GM19324 (cell line): ENCODE results near the gene RAB4A.

Experiments
- ATAC-seq: cut with Tn5 transposase; IDR thresholded peaks from one replicate; pipeline ENCODE4 v1.9.1; 2021; ENCODE audit warnings: mild to moderate bottlenecking, moderate library complexity; ENCODE audit not compliant: unreplicated experiment, low FRiP score

The RAB4A gene

DNA sequence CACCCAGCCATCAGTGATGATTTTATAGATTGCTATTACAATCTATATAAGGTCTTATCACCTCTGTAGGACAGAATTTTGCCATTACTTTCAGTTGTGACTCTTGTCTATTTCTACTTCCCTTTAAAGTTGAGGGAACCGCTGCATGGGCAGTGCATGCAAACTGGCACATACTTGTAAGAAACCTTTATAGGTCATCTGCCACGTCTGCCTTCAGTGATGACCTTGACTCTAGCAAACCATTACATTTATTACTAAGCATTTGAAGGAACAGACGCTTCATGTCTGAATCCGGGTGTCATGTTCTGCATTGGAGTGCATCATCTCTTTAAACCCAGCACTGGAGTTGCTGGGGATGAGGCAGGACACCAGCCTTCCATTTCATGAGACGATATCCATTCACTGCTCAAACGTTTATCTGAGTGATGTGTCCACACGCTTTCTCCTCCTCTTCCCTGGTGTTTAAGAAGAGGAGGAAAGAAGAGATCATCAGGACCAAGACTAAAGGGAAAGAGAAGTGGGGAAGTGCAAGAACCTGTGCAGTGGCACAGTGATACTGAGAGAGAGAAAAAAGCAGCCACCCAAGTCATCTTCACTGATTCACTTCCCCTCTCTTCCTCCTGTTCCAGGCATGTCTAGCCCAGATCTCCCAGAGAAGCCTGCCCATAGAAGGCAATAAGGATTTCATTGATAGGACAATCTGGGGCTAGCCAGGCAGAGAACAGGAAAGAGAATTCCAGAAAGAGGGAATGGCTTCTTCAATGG, 57.9 kb downstream of the RAB4A start:
- ATAC-seq, result no peak

DNA sequence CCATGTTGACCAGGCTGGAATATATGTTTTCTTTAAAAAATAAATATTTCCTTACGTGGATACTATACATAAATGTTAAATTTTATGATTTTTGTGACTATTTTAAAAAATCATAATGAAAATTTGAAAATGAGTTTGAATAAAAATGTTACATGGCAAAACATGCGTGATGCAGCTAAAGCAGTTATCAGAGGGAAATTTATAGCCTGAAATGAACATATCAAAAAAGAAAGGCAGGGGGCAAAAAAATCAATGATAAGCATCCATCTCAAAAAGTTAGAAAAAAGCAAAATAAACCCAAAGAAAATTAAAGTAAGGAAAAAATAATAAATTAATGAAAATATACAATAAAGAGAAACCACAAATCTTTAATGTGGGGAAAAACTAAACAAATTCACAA, 63.4 kb downstream of the RAB4A start:
- no peak for ATAC-seq

DNA sequence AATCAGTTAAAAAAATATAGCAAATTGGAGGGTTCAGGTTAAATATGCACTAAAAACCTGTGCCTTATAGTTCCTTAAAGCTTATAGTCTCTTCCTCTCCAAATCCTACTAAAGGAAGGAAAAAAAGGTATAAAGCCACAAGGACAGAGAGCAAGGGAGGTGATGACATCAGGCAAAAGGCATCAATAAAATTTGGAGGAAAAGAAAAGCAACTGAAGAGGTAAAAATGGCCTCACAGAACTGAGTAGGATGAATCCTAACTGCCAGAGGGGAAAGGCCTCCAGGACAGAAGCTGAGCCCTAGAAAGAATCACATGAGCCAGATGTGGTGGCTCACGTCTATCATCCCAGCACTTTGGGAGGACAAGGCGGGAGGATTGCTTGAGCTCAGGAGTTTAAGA, 63.8 kb downstream of the RAB4A start:
- no peak for ATAC-seq

DNA sequence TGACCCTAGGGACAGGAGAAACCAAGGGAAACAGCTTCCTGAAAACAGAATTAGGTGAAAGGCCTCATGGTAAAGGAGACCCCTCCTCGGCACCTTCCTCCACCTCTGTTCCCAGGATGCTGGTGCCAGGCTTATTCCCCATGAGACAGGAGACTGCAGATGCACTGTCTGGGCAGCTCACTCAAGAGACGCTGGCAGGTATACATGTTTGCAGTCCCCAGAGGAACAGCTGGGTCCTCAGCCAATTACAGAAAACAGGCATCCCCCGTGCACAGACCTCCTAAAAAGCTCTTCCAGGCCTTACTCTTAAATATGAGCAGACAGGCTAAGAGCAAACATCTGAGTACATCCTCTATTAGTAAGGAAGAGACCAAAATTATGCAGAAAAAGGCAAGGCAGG, 65.4 kb downstream of the RAB4A start:
- ATAC-seq, result no peak

DNA sequence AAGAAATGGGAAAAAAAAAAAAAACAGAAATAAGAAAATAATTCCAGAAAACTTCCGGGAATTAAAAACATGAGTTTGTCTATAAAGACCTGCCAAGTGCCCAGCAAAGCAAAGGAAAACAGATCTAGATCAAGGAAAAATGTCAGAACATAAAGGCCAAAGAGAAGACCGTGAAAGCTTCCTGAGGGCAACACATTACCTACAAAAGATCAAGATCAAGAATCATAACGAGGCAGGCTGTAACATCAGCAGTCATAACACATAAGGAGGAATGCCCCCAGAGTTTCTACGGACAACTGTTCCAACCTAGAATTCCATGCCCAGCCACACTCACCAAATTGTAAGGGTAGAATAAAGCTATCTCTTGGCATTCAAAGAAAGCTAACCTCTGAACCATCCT, 68.2 kb downstream of the RAB4A start:
- ATAC-seq, result no peak

DNA sequence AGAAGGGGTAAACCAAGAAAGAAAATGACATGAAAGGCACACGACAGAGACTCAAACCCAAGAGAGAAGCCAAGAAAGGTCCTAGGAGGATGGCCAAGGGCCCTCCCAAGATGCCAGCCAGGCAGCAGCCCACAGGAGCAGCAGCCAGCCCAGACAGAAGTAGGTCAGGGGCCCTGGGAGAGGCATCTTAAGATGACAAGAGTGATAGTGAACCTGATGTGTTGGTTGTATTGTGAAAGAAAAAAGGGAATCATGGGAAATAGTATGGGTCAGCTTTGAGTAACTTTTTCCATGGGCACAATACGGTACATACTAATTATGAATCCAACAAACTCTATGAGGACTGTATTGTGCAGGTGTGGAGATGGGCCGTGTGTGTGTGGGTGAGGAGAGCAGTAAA, 68.6 kb downstream of the RAB4A start:
- no peak for ATAC-seq

DNA sequence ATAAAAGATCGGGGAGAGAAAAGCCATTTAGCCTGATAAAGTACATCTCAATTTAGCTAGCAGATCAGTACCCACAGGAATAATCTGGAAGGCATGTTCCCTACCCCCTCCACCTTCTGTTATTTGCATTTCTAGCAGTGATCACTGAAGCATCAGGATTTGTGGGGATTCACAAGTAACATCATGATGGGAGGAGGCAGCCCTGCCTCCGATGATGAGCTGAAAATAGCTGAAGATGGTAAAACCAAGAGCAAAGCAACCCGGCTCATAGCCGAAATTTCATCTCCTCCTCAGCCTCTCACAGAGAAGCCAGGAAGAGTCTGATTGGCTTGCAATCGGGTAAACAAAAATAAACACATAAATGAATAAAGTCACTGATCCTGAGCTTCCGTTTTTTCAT, 69.6 kb downstream of the RAB4A start:
- ATAC-seq, result no peak

DNA sequence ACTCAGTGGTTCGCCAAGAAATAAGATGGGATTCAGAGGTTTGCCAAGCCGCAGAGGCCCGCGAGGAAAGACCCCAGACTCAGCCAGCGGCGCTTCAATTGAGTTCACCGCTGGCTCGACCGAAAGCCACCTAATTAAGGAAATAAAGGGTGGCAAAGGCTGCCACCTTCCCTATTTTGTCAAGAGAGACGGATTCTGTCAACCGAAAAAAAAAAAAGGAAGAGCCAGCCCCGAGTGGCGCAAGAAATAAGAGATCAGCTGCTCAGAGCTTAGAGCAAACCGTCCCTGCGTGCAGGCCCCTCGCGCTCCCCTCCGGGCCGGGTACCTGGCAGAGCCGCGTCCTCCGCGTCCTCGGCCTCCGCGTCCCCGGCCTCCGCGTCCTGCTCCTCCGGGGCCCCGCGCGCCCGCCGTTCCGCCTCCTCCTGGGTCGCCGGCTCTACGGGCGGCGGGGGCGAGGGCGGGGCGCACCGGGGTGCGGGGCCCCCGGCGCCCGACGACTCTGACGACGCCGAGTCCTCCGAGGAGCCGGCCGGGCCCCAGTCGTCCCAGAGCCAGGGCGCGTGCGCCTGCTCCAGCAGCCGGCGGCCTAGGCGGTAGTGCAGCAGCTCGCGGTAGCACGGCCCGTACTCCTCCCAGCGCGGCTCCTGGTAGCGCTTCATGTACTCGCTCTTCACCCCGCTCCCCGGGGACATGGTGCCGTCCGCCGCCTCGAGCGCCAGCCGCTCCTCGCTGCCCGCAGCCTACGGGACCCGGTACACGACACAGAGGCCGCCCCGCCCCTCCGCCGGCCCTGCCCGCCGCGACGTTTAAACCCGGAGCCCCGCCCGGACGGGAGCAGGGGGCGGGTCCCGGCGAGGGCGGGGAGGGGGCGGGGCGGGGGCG, 71.1 kb downstream of the RAB4A start:
- ATAC-seq, result peak; percentile 84

DNA sequence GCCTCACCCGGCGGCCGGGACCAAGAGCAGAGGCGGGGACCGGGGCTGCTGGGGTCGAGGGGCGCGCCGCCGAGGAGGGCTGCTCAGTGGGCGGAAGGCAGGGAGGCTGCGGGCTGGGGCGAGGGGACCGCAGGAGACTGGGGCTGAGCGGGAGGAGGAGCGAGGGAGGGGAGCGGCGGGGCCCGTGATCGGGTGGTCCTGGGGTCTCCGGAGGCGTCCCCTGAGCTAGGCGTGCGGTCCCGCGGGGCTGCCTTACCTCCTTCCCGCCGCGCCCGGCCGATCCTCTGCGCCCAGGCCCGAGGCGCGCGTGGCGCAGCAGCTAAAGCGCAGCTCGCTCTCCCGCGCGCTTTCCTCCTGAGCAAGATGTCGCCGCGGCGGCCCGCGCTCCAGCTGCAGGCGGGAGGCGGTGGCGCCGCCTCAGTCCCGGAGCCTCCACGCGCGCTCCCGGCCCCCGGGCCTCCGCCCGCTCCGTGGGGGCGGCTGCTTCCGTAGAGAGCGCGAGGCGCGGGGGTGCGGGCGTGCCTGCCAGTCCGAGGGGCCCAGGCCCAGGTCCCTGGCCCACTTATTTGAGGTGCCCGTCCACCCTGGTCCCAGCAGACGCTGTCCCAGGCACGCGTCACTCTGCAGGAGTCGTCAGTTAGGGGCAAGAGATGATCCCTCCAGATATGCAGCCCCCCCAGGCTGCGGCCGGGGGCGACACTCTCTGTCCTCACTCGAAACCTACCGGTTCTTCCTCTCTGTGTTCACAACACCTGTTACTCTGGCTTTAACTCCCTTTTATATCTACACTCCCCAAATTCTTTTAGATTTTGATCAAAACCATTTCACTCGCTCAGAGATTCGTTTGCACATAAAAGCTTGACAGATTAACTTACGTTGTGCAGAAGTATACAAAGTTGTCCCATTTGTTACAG, 72.0 kb downstream of the RAB4A start, which contains the start of gene CCSAP:
Gene CCSAP, minus strand, starts transcription at position 392 of the 914 bp plus-strand sequence. CDS start 582 bp downstream, outside the sequence.
- ATAC-seq, result peak; percentile 46

DNA sequence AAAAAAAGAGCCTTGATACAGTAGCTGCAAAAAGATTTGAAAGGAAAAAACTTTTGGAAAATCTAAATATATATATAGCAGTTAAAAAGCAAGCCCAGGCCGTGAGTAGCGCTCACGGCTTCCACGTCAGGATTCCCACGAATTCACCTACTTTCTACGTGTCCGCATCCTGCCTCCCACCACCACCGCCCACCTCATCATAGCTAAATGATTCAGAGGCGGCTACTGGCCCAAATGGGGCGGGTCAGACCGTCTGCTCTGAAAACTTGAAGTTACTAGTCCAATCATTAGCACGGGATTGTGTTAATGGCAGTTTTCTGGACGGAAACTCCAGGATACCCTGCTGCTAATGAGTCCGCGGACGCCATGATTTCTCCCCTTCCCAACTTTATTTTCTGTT, 73.2 kb downstream of the RAB4A start:
- no peak for ATAC-seq

DNA sequence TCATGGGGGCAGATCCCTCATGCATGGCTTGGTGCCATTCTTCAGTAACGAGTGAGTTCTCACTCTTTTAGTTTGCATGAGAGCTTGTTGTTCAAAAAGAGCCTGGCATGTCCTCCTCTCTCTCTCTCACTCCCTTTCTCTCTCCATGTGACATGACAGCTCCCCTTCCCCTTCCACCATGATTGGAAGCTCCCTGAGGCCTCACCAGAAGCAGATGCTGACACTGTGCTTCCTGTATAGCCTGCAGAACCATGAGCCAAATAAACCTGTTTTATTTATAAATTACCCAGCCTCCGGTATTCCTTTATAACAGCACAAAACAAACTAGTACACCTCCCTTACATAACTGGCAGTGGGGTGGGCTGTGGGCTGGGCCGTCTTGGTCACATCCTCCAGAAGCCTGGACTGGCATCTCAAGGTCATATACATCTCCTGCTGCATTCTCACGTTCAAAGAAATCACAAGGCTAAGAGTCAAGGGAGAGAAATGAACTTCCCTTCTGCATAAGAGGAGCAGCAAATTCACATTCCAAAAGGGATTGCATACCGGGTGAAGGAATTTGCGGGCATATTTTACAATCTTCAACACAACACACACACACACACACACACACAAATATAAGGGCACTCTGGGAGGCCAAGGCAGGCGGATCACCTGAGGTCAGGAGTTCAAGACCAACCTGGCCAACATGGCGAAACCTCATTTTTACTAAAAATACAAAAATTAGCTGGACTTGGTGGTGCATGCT, 74.2 kb downstream of the RAB4A start:
- no peak for ATAC-seq

DNA sequence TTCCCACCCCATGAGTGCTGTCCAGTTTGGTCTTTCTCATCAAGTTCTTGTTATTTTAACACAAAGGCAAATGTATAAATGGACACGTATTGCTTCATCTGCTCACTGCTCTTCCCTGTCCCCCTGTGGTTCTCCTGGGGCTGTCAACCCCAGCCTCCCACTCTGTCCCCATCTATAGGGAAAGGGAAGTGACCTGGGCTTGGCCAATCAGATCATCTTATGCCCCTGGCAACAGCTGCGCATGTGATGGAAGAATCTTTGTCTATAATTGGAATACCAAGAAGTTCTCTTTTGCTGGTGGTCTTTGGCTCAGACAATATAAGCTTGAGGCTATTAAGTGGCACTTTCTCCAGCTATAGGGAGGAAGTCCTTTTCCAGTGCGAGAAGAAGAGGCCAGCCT, 76.6 kb downstream of the RAB4A start:
- ATAC-seq, result no peak

DNA sequence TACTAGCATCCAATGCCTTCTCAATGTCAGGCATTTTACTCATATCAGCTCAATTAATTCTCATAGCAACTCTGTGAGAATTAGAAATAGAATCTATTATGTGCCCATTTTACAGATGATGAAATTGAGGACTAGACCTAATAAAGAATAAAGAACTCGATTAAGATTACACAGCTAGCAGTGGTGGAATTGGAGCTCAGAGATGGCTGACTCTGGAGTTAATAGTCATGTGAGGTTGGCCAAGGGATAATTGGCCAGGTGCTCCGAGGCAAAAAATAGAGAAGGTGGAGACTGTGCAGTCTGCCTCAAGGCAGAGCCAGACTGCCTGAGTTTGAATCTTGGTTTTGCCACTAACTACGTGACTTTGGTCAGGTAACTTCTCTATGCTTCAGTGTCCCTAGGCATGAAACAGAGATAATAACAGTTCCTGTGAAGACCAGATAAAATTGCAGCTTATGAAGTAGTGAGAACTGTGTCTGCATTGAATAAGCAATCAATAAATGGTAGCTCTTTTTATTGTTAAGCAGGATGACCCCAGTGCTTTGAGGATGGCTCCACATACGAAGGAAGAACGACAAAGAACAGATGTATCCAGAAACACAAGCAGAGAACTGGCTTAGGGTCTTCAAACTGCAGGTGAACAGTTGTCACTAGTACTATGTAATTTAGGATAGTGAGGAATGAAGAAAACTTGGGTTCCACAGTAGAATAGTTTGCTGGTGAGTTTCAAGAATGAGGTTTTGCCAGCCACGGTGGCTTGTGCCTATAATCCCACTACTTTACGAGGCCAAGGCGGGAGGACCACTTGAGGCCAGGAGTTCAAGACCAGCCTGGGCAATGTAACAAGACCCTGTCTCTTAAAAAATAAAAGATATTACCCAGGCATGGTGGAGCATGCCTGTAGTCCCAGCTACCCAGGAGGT, 78.8 kb downstream of the RAB4A start:
- ATAC-seq, result no peak

DNA sequence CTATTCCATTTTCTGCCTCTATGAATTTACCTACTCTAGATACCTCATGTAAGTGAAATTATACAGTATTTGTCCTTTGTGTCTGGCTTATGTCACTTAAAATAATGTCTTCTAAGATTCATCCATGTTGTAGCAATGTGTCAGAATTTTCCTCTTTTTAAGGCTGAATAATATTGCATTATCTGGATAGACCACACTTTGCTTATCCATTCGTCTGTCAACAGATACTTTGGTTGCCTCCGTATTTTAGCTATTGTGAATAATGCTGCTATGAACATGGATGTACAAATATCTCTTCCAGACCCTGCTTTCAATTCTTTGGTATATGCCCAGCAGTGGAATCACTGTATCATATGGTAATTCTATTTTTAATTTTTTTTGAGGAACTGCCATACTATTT, 82.1 kb downstream of the RAB4A start:
- no peak for ATAC-seq

DNA sequence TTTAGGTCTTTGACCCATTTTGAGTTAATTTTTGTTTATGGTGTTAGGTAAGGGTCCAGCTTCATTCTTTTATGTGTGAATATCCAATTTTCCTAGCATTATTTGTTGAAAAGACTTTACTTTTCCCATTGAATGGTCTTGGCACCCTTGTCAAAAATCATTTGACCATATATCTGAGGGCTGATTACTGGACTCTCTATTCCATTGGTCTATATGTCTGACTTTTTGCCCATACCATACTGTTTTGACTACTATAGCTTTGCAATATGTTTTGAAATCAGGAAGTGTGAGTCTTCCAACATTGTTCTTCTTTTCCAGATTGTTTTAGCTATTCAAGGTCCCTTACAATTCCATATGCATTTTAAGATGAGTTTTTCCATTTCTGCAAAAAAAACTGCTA, 83.3 kb downstream of the RAB4A start:
- no peak for ATAC-seq
